ENCODE data around the gene PTPN11. TPM values are rescaled to one million over a fixed set of nuclear protein-coding genes. Genes with fewer than 3 reads are reported as not detected.
"Not testable (repeated sequence)": the region's sequence is repeated elsewhere in the genome, so short reads cannot be mapped to it uniquely, and the experiment has no call there.

PTPN11 gene
- total and polyA plus RNA-seq, 2 of the 13 experiments (the other 11 are each of a cell fraction or from before 2014, with no cell fraction given) = 30.0 to 63.5 TPM

DNA sequence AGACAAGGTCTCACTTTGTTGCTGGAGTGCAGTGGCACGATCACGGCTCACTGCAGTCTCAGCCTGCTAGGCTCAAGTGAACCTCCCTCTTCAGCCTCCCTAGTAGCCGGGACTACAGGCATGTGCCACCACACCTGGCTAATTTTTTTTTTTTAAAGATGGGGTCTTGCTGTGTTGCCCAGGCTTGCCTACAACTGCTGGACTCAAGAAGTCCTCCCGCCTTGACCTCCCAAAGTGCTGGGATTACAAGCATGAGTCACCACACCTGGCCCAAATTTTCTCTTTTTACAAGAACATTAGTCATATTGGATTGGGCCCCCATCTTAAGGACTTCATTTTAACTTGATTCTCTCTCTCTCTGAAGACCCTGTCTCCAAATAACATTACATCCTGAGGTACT is 29.5 kb upstream of the PTPN11 start (continued):
- TF ChIP-seq, protein P1, sequence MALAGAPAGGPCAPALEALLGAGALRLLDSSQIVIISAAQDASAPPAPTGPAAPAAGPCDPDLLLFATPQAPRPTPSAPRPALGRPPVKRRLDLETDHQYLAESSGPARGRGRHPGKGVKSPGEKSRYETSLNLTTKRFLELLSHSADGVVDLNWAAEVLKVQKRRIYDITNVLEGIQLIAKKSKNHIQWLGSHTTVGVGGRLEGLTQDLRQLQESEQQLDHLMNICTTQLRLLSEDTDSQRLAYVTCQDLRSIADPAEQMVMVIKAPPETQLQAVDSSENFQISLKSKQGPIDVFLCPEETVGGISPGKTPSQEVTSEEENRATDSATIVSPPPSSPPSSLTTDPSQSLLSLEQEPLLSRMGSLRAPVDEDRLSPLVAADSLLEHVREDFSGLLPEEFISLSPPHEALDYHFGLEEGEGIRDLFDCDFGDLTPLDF (CRISPR knock-in tag; IDR thresholded peaks at IDR 0.05) = no peak

GRCh38 chr12:112389922-112390654 is 28.7 kb upstream of the PTPN11 start:
- H3K4me3 ChIP-seq (replicated peaks in 1 of 3; ENCODE audit: insufficient read depth in 1 of 3, low read depth in 2 of 3, low read length in 3 of 3); H3K9ac ChIP-seq (ENCODE audit: insufficient read depth, low read depth, low read length); H3K27me3 ChIP-seq (ENCODE audit: control insufficient read depth in 1 of 2, insufficient read depth in 2 of 2, low read length in 2 of 2); H3K9me3 ChIP-seq (ENCODE audit: low read length); DNase-seq (ENCODE audit: low spot score); H3K27ac ChIP-seq (ENCODE audit: extremely low read length, insufficient read depth, low read length); H2AFZ ChIP-seq (ENCODE audit: low read length); BruUV-seq (replicated peaks); H3K4me2 ChIP-seq (ENCODE audit: low read depth, low read length); H3K36me3 ChIP-seq (replicated peaks in 1 of 2; ENCODE audit: control insufficient read depth in 1 of 2, insufficient read depth in 2 of 2, low read length in 2 of 2); POLR2A ChIA-PET; CTCF ChIA-PET (ENCODE audit: low intra/inter-chr PET ratio, low total read pairs); ATAC-seq; H3K79me2 ChIP-seq (ENCODE audit: insufficient read depth, low read length); H4K20me1 ChIP-seq (ENCODE audit: insufficient read depth, low read length); FAIRE-seq: not testable (repeated sequence)
- intact Hi-C loops (cut with micrococcal nuclease; ENCODE audit: unreplicated experiment) (loop anchor here (10.0 kb wide), 2 partner anchors 65 to 105 kb away; no protein-coding TSS in a partner anchor), in situ Hi-C loops (cut with HindIII; ENCODE audit: extremely low pct_ligation_motif_present, low pct_unique_long_range_greater_than_20kb) (loop anchor here (5.0 kb wide), 1 partner anchor 193 kb away; no protein-coding TSS in a partner anchor)
- H3K4me1 ChIP-seq (ENCODE audit: insufficient read depth, low read length) = peaks cover 20% of the 10 kb centered on the region
- WGBS (ENCODE audit: low lambda C conversion rate) = 20% methylated on average over 3 of the region's 4 CpGs

DNA sequence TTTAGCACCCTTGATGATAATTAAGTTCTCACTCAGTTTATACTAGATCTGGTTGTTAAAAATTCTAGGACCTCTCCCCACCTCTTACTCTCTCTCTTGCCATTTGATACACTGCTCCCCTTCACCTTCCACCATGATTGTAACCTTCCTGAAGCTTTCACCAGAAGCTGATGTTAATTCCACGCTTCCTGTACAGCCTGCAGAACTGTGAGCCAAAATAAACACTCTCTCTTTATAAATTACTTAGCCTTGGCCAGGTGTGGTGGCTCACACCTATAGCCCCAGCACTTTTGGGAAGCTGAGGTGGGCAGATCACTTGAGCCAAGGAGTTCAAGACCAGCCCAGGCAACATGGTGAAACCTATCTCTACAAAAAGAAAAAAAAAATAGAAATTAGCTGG is 25.4 kb upstream of the PTPN11 start:
- in situ Hi-C loops (cut with HindIII; ENCODE audit: extremely low pct_ligation_motif_present, low pct_unique_long_range_greater_than_20kb) = no loop called here
- Histone ChIP-seq H4K20me1 (ENCODE audit: insufficient read depth, low read length) (no peaks in the 10 kb centered on the region), H3K9me3 (ENCODE audit: low read length) (no peaks in the 10 kb centered on the region), H3K36me3 (replicated peaks in 1 of 2; ENCODE audit: control insufficient read depth in 1 of 2, insufficient read depth in 2 of 2, low read length in 2 of 2) (no peaks in the 10 kb centered on the region), H3K27me3 (ENCODE audit: control insufficient read depth in 1 of 2, insufficient read depth in 2 of 2, low read length in 2 of 2) (no peaks in the 10 kb centered on the region), H3K27ac (ENCODE audit: extremely low read length, insufficient read depth, low read length) (no peak overlapping the region), H3K9ac (ENCODE audit: insufficient read depth, low read depth, low read length) (no peak overlapping the region), H2AFZ (ENCODE audit: low read length) (no peak overlapping the region), H3K4me3 (replicated peaks in 1 of 3; ENCODE audit: insufficient read depth in 1 of 3, low read depth in 2 of 3, low read length in 3 of 3) (no peak overlapping the region), H3K4me2 (ENCODE audit: low read depth, low read length) (no peak overlapping the region), H3K79me2 (ENCODE audit: insufficient read depth, low read length) (no peaks in the 10 kb centered on the region), H3K4me1 (ENCODE audit: insufficient read depth, low read length) (no peaks in the 10 kb centered on the region)
- DNase-seq (ENCODE audit: low spot score) = no peak
- POLR2A ChIA-PET = interaction anchor here (1.8 kb wide), 1 partner anchor 12 kb away, joined by 5 read pairs; no protein-coding TSS in a partner anchor
- no peak; the same call in 2 of the 3 replicates for ATAC-seq
- 52% methylated on average over 1 of the region's 1 CpG for WGBS (ENCODE audit: low lambda C conversion rate)
- BruUV-seq (replicated peaks) = no TSS peak
- CTCF ChIA-PET (ENCODE audit: low intra/inter-chr PET ratio, low total read pairs) = no interaction called here
- no peak for FAIRE-seq
- intact Hi-C loops (cut with micrococcal nuclease; ENCODE audit: unreplicated experiment) = no loop called here
- TF ChIP-seq ZNF510 (CRISPR knock-in tag; IDR thresholded peaks at IDR 0.05; ENCODE audit: low read depth) = no peak
- TF ChIP-seq SNAPC4 (CRISPR knock-in tag; IDR thresholded peaks at IDR 0.05) = no peak
- TF ChIP-seq MAZ (IDR thresholded peaks at IDR 0.05; ENCODE audit: borderline replicate concordance, low read depth, low read length) = no peak
- no peak for TF ChIP-seq MAZ (CRISPR knock-in tag; IDR thresholded peaks at IDR 0.05; ENCODE audit: low read depth)
- no peak for TF ChIP-seq ZNF547 (CRISPR knock-in tag; IDR thresholded peaks at IDR 0.05)
- TF ChIP-seq BRD4 (CRISPR knock-in tag; IDR thresholded peaks at IDR 0.05) = no peak
- no peak for TF ChIP-seq ZSCAN30 (CRISPR knock-in tag; IDR thresholded peaks at IDR 0.05)
- TF ChIP-seq ZNF382 (CRISPR knock-in tag; IDR thresholded peaks at IDR 0.05; ENCODE audit: borderline replicate concordance) = no peak
- no peak for TF ChIP-seq ZNF274 (CRISPR knock-in tag; IDR thresholded peaks at IDR 0.05)
